Loucy (cell line): ENCODE data around the gene APC.

Experiments used
- EZH2phosphoT487 ChIP-seq: fragments of 200-600 bp; IDR thresholded peaks from 2 replicates; pipeline ENCODE4 v1.6.1; 2018; ENCODE audit warnings: antibody characterized with exemption, mild to moderate bottlenecking, moderate library complexity, borderline replicate concordance
- TF ChIP-seq, protein P1 (sequence below): fragments of 200-600 bp; sonication (generic); conservative IDR thresholded peaks from 2 replicates; pipeline ENCODE4 v1.5.1; 2014; ENCODE audit warnings: mild to moderate bottlenecking, antibody characterized with exemption, low read length

- no peak for TF ChIP-seq EZH2phosphoT487
- TF ChIP-seq, protein P1, sequence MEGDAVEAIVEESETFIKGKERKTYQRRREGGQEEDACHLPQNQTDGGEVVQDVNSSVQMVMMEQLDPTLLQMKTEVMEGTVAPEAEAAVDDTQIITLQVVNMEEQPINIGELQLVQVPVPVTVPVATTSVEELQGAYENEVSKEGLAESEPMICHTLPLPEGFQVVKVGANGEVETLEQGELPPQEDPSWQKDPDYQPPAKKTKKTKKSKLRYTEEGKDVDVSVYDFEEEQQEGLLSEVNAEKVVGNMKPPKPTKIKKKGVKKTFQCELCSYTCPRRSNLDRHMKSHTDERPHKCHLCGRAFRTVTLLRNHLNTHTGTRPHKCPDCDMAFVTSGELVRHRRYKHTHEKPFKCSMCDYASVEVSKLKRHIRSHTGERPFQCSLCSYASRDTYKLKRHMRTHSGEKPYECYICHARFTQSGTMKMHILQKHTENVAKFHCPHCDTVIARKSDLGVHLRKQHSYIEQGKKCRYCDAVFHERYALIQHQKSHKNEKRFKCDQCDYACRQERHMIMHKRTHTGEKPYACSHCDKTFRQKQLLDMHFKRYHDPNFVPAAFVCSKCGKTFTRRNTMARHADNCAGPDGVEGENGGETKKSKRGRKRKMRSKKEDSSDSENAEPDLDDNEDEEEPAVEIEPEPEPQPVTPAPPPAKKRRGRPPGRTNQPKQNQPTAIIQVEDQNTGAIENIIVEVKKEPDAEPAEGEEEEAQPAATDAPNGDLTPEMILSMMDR, result no peak
These were observed 142.7 kb downstream of the APC start for GRCh38 chr5:112880219-112880964.
